ENCODE measurements around the gene FOSB. TPM values are rescaled to one million over a fixed set of nuclear protein-coding genes. Genes with fewer than 3 reads are reported as not detected.
A peak's percentile ranks its signal among the peaks of the same experiment; 100 is the strongest.

FOSB gene
- total and polyA plus RNA-seq, 9 of the 15 experiments (the other 6 are each of a cell fraction or from before 2014, with no cell fraction given), result 0.11 to 2.7 (median 0.73) TPM

- TF ChIP-seq E2F1 (CRISPR knock-in tag; IDR thresholded peaks at IDR 0.05) (no peak), MITF (IDR thresholded peaks at IDR 0.05) (peak; percentile 81), ZNF263 (CRISPR knock-in tag; IDR thresholded peaks at IDR 0.05; ENCODE audit: borderline replicate concordance) (no peak; the same call in 1 of the 2 replicates), CAMTA2 (CRISPR knock-in tag; conservative IDR thresholded peaks at IDR 0.05) (no peak), ETV5 (CRISPR knock-in tag; IDR thresholded peaks at IDR 0.05; ENCODE audit: low read depth) (peak; percentile 63; the same call in 1 of the 2 replicates), TRIM28 (IDR thresholded peaks at IDR 0.05) (peak; percentile 25; the same call in 1 of the 2 replicates), HNRNPL (IDR thresholded peaks at IDR 0.05; ENCODE audit: low read depth, low read length) (peak; percentile 5; the same call in 1 of the 2 replicates), ELF1 (tag; IDR thresholded peaks at IDR 0.05) (no peak), ZNF197 (CRISPR knock-in tag; IDR thresholded peaks at IDR 0.05; ENCODE audit: low read depth) (peak; percentile 69), ZNF41 (CRISPR knock-in tag; conservative IDR thresholded peaks at IDR 0.05) (no peak), HMGN3 (IDR thresholded peaks at IDR 0.05; ENCODE audit: borderline replicate concordance, extremely low read depth, insufficient read length, low read depth, low read length) (no peak), PML (IDR thresholded peaks at IDR 0.05; ENCODE audit: low read length) (peak; percentile 25; the same call in 1 of the 2 replicates), MEIS2 (IDR thresholded peaks at IDR 0.05; ENCODE audit: partially characterized antibody) (peak; percentile 90), NRF1 (conservative IDR thresholded peaks at IDR 0.05 in 1 of 2, IDR thresholded peaks at IDR 0.05 in 1 of 2) (peak; percentile 3 to 16; a peak in 1 of 4 replicates), TEAD4 (IDR thresholded peaks at IDR 0.05; ENCODE audit: low read length) (peak; percentile 64; the same call in 1 of the 2 replicates), TEAD4 (CRISPR knock-in tag; IDR thresholded peaks at IDR 0.05; ENCODE audit: borderline replicate concordance) (no peak), KAT2B (IDR thresholded peaks at IDR 0.05; ENCODE audit: low read depth, low read length) (no peak), ILK (tag; IDR thresholded peaks at IDR 0.05; ENCODE audit: borderline replicate concordance, low read depth) (no peak), TBL1XR1 (IDR thresholded peaks at IDR 0.05; ENCODE audit: low read length in 2 of 2) (peak in 1 of 2 experiments; percentile 85; a peak in 3 of 4 replicates), LCOR (CRISPR knock-in tag; IDR thresholded peaks at IDR 0.05) (no peak), BRCA1 (IDR thresholded peaks at IDR 0.05) (no peak), BRCA1 (CRISPR knock-in tag; IDR thresholded peaks at IDR 0.05) (no peak), MTA1 (IDR thresholded peaks at IDR 0.05; ENCODE audit: borderline replicate concordance) (peak; percentile 51; the same call in 1 of the 2 replicates), SPI1 (IDR thresholded peaks at IDR 0.05; ENCODE audit: borderline replicate concordance, low read depth, low read length) (peak; percentile 98), PCBP1 (IDR thresholded peaks at IDR 0.05; ENCODE audit: low read depth, low read length, poor library complexity, severe bottlenecking) (no peak), MAZ (CRISPR knock-in tag; conservative IDR thresholded peaks at IDR 0.05 in 1 of 2, IDR thresholded peaks at IDR 0.05 in 1 of 2) (peak in 1 of 2 experiments; percentile 17; a peak in 1 of 4 replicates)
- TF ChIP-seq, protein P1, sequence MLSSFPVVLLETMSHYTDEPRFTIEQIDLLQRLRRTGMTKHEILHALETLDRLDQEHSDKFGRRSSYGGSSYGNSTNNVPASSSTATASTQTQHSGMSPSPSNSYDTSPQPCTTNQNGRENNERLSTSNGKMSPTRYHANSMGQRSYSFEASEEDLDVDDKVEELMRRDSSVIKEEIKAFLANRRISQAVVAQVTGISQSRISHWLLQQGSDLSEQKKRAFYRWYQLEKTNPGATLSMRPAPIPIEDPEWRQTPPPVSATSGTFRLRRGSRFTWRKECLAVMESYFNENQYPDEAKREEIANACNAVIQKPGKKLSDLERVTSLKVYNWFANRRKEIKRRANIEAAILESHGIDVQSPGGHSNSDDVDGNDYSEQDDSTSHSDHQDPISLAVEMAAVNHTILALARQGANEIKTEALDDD (IDR thresholded peaks at IDR 0.05), result peak; percentile 96
Measured at GRCh38 chr19:45442778-45443461, 24.9 kb upstream of the FOSB start (continued).
